HUES6 (cell line): ENCODE results near the gene NUB1.

Source experiments
- H3K27ac ChIP-seq: 2 replicates; pipeline ENCODE4 v1.7.0; 2013; ENCODE audit warnings: low read depth, mild to moderate bottlenecking, low read length, inconsistent platforms
- H3K27me3 ChIP-seq: 2 replicates; pipeline ENCODE4 v1.6.1; 2013; ENCODE audit warnings: low read length; ENCODE audit not compliant: control insufficient read depth, insufficient read depth
- H3K36me3 ChIP-seq: 2 replicates; pipeline ENCODE4 v1.6.1; 2013; ENCODE audit warnings: low read length; ENCODE audit not compliant: control insufficient read depth, insufficient read depth
- H3K4me1 ChIP-seq: 2 replicates; pipeline ENCODE4 v1.6.1; 2013; ENCODE audit warnings: low read length; ENCODE audit not compliant: control insufficient read depth, insufficient read depth
- H3K4me3 ChIP-seq: 2 replicates; pipeline ENCODE4 v1.5.1; 2013; ENCODE audit warnings: low read depth, low read length
- H3K9ac ChIP-seq: one replicate; pipeline ENCODE4 v1.6.1; 2013; ENCODE audit warnings: mild to moderate bottlenecking, low read length
- H3K9me3 ChIP-seq: 2 replicates; pipeline ENCODE4 v1.6.1; 2013; ENCODE audit warnings: low read depth, low read length; ENCODE audit not compliant: control insufficient read depth, insufficient read depth

NUB1 gene

GRCh38 chr7:151378011-151378410 lies 36.4 kb downstream of the NUB1 start:
- no peak overlapping the region for H3K4me3 ChIP-seq
- H3K36me3 ChIP-seq = peaks cover 34% of the 10 kb centered on the region
- H3K9me3 ChIP-seq = no peaks in the 10 kb centered on the region
- H3K4me1 ChIP-seq = peaks cover 28% of the 10 kb centered on the region
- no peak overlapping the region for H3K9ac ChIP-seq
- peaks cover 23% of the 10 kb centered on the region for H3K27me3 ChIP-seq
- H3K27ac ChIP-seq = no peak overlapping the region

DNA sequence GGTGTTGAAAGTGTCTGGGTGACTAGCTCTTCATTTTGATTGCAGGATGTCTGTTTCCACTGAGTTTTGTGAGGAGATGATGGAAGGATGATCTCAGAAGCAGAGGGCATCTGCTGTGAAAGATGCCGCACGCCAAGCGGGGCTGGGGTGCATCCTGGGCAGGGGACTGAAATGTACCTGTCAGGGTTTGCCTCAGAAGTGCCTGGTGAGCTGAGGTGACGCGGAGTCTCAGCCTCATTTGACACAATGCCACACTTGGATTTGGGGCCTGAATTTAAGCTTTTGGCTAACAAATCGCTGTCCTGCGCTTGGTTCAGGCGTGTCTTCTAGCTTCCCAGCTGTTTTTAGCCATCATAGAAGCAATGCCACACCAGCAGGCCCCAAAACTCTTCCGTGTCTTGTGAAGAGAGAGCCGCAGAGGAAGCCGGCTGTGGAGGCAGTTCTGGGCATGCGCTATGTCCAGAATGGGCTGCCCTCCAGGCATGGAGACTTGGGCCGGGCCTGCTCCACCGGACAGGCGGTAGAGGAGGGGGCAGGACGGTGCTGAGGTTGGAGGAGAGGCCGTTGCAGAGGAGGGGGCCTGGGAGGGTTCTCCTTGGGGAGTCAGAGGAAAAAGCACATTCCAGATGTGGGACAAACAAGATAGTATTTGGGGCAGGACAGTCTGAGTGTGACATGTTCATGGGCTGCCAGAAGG lies 37.0 kb downstream of the NUB1 start:
- Histone ChIP-seq H3K9ac (no peak overlapping the region), H3K27ac (no peak overlapping the region), H3K4me3 (no peak overlapping the region), H3K9me3 (no peaks in the 10 kb centered on the region), H3K4me1 (peaks cover 22% of the 10 kb centered on the region), H3K36me3 (peaks cover 34% of the 10 kb centered on the region), H3K27me3 (peaks cover 29% of the 10 kb centered on the region)

DNA sequence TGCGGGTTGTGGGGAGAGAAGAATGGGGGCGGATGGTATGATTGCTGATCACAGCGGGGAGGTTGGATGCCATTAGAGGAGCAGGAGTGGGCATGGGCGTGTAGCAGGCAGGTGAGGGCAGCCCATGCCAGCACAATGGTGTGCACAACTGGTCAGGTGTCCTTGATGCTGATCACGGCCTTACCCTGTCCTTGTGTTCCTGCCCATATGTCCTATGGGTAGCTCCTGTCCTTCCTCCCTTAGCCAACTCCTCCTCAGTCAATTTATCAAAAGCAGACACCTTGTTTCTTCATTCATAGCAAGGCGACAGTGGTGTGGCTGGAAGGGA lies 37.5 kb downstream of the NUB1 start:
- no peak overlapping the region for H3K4me3 ChIP-seq
- peaks cover 35% of the 10 kb centered on the region for H3K27me3 ChIP-seq
- H3K36me3 ChIP-seq = peaks cover 34% of the 10 kb centered on the region
- H3K9ac ChIP-seq = no peak overlapping the region
- no peak overlapping the region for H3K27ac ChIP-seq
- peaks cover 22% of the 10 kb centered on the region for H3K4me1 ChIP-seq
- H3K9me3 ChIP-seq = no peaks in the 10 kb centered on the region

- Histone ChIP-seq H3K4me3 (no peak overlapping the region), H3K4me1 (peaks cover 22% of the 10 kb centered on the region), H3K9me3 (no peaks in the 10 kb centered on the region), H3K36me3 (peaks cover 34% of the 10 kb centered on the region), H3K27ac (no peak overlapping the region), H3K9ac (no peak overlapping the region), H3K27me3 (peaks cover 40% of the 10 kb centered on the region)
These were observed 38.1 kb downstream of the NUB1 start for GRCh38 chr7:151379534-151380198.

DNA sequence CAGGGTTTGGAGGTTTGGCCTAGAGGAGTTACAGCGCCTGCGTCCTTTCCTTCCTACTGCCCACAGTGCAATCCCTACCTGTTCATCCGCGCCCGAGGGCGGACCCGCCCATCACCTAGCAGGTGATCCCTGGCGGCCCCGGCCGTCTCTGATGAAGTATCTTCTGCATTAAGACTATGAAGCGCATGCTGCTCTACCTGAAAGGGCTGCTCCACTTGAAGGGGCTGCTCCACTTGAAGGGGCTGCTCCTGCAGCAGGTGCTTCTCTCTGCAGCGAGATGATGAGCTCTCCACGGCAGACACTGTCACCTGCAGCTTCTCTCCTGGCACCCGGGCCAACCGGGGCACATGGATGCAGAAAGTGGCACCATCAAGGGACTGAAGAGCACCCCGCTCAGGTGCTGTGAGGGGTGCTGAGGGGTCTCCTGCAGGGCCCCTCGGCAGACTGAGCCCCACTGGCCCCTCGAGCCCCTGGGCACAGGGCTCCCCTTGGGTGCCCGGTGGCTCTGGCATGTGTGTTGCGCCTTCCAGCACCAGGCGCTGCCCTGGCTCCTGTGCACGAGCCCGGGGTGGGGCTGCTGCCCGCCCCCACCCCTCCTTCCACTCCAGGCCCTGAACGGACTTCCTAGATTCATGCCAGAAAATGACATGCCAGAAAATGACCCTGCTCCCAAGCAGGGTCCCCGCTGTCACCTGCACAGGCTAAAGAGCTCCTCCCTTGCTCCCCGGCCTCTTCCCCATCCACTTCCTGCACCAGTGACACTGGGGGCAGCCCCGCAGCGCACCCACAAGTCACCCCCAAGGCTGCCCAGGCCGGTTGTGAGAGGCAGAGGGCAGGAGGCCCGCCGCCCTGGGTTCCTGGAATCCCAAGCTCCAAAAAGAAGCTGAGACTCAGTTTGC lies 38.8 kb downstream of the NUB1 start:
- H3K36me3 ChIP-seq = peaks cover 34% of the 10 kb centered on the region
- no peaks in the 10 kb centered on the region for H3K9me3 ChIP-seq
- H3K9ac ChIP-seq = no peak overlapping the region

GRCh38 chr7:151381098-151381347 lies 39.4 kb downstream of the NUB1 start:
- no peak overlapping the region for H3K9ac ChIP-seq
- peak overlapping the region; percentile 55 for H3K4me3 ChIP-seq
- peaks cover 22% of the 10 kb centered on the region for H3K4me1 ChIP-seq
- no peaks in the 10 kb centered on the region for H3K9me3 ChIP-seq
- peaks cover 29% of the 10 kb centered on the region for H3K36me3 ChIP-seq
- H3K27ac ChIP-seq = no peak overlapping the region
- peaks cover 45% of the 10 kb centered on the region for H3K27me3 ChIP-seq

More for the DNA sequence above, 38.8 kb downstream of the NUB1 start:
- Histone ChIP-seq H3K27ac (no peak overlapping the region), H3K27me3 (peaks cover 45% of the 10 kb centered on the region), H3K4me3 (peak overlapping the region; percentile 55; the same call in 1 of the 2 replicates), H3K4me1 (peaks cover 22% of the 10 kb centered on the region)

DNA sequence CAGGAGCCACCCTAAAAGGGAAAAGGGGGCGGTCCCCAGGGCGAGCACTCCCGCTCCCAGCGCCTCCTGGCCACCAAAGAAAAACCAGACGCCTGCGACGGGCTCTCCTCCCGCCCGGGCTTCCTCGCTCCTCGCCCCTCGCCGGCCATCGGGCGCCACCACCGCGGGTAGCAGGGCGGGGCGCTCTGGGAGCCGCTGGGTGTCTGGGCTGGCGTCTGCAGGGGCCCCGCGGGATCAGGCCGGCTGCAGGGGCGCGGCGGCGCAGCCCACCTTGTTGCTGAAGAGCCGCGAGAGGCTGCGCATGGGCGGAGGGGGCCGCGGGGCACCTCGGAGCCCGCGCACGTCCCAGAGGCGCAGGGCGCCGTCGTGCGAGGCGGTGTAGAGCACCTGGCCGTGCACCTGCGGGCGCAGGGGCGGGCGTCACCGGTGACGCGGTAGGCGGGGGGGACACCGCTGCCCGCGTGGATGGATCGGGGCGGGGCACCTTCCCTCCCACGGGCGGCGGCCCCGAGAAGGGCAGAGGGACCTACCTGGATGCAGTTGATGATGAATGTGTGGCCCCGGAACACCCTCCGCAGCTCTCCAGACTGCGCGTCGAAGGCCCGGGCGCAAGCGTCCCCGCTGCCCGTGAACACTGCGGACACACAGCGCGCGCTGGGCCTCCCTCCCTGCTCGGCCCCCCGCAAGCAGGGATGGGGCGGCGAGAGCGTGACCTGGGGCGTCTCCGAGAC lies 39.9 kb downstream of the NUB1 start:
- Histone ChIP-seq H3K4me1 (peaks cover 22% of the 10 kb centered on the region), H3K9me3 (no peaks in the 10 kb centered on the region), H3K27ac (no peak overlapping the region), H3K4me3 (peak overlapping the region; percentile 55), H3K27me3 (peaks cover 45% of the 10 kb centered on the region), H3K36me3 (peaks cover 25% of the 10 kb centered on the region), H3K9ac (no peak overlapping the region)

GRCh38 chr7:151382079-151382885 lies 40.7 kb downstream of the NUB1 start:
- Histone ChIP-seq H3K36me3 (peaks cover 18% of the 10 kb centered on the region), H3K27me3 (peaks cover 45% of the 10 kb centered on the region), H3K4me3 (peak overlapping the region; percentile 55), H3K27ac (no peak overlapping the region), H3K9ac (no peak overlapping the region), H3K4me1 (peaks cover 22% of the 10 kb centered on the region), H3K9me3 (no peaks in the 10 kb centered on the region)

DNA sequence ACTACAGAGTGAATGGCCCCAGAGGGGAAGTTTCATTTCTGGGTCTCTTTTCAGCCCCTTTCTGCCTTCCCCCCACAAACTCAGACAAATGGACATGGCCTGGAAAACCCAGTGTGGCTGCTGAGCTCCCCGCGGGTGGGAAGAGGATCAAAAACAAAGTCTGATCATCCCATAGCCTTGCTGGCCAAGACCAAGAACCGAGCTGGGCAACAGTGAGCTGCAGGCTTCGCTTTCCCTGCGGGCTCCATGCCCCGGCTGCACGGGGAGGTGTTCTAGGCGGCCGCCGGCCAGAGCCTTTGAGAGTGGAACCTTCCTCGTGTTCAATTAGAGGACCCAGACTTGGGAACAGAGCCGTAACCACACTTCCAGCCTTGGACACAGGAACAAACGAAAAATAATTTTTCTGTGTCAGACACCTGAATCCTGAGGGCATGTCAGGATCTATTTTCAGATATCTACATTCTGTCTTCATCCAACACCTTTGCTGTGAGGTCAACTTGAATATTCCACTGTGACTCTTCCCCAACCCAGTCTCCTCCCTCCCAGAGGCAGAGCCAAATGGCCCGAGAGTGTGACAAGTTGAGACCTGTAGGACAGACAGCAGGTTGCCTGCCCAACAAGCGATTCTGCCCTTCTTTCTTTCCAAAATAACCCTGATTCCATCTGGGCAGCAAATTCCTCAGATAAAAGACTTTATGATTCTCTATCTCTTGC lies 42.2 kb downstream of the NUB1 start:
- H3K4me1 ChIP-seq = peaks cover 22% of the 10 kb centered on the region
- H3K9me3 ChIP-seq = no peaks in the 10 kb centered on the region
- no peak overlapping the region for H3K27ac ChIP-seq
- H3K27me3 ChIP-seq = peaks cover 45% of the 10 kb centered on the region
- no peak overlapping the region for H3K4me3 ChIP-seq
- no peak overlapping the region for H3K9ac ChIP-seq
- H3K36me3 ChIP-seq = peaks cover 6% of the 10 kb centered on the region

DNA sequence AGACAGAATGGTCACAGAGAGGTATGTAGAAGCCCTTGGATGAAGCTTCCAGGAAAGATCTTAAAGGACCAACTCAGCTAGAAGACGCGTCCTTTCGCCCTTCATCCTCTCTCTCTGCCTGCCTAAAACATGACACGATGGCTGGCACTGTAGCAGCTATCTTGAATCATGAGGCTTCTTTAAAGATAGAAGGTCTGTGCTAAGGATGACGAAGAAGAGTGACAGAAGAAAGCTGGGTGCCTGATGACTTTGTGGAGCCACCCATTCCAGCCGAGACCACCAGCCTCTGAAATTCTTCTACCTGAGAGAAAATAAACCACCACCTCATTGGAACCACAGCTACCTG lies 42.7 kb downstream of the NUB1 start:
- Histone ChIP-seq H3K27me3 (peaks cover 45% of the 10 kb centered on the region), H3K9me3 (no peaks in the 10 kb centered on the region), H3K9ac (no peak overlapping the region), H3K4me3 (no peak overlapping the region), H3K4me1 (peaks cover 22% of the 10 kb centered on the region), H3K27ac (no peak overlapping the region), H3K36me3 (peaks cover 2% of the 10 kb centered on the region; the same call in 1 of the 2 replicates)
